ENCODE data around the gene HSD17B14.
"Not testable (repeated sequence)": the region's sequence is repeated elsewhere in the genome, so short reads cannot be mapped to it uniquely, and the experiment has no call there.

HSD17B14 gene

GRCh38 chr19:48854103-48854502 lies 17.8 kb upstream of the HSD17B14 start:
- Mint-ChIP-seq H3K27ac (no peak overlapping the region), H3K4me3 (no peak overlapping the region), H3K4me1 (ENCODE audit: low read depth) (peaks cover under 1% of the 10 kb centered on the region), H3K9me3 (no peaks in the 10 kb centered on the region), H3K27me3 (ENCODE audit: low read depth) (no peaks in the 10 kb centered on the region), H3K36me3 (ENCODE audit: low read depth) (no peaks in the 10 kb centered on the region)
- DNase-seq (ENCODE audit: low spot score) = no peak

- no peaks in the 10 kb centered on the region for H3K4me1 Mint-ChIP-seq (ENCODE audit: low read depth)
- no peak overlapping the region for H3K4me3 Mint-ChIP-seq
- no peak for DNase-seq (ENCODE audit: low spot score)
- no peaks in the 10 kb centered on the region for H3K36me3 Mint-ChIP-seq (ENCODE audit: low read depth)
- H3K27me3 Mint-ChIP-seq (ENCODE audit: low read depth) = no peaks in the 10 kb centered on the region
- no peaks in the 10 kb centered on the region for H3K9me3 Mint-ChIP-seq
- H3K27ac Mint-ChIP-seq = no peak overlapping the region
These were observed 17.2 kb upstream of the HSD17B14 start for GRCh38 chr19:48853483-48853882.

- H3K4me3 Mint-ChIP-seq = no peak overlapping the region
- H3K27ac Mint-ChIP-seq = no peak overlapping the region
- H3K36me3 Mint-ChIP-seq (ENCODE audit: low read depth) = no peaks in the 10 kb centered on the region
- no peak for DNase-seq (ENCODE audit: low spot score)
- no peaks in the 10 kb centered on the region for H3K27me3 Mint-ChIP-seq (ENCODE audit: low read depth)
- no peaks in the 10 kb centered on the region for H3K9me3 Mint-ChIP-seq
- H3K4me1 Mint-ChIP-seq (ENCODE audit: low read depth) = no peaks in the 10 kb centered on the region
These were observed 16.0 kb upstream of the HSD17B14 start for GRCh38 chr19:48852292-48852691.

DNA sequence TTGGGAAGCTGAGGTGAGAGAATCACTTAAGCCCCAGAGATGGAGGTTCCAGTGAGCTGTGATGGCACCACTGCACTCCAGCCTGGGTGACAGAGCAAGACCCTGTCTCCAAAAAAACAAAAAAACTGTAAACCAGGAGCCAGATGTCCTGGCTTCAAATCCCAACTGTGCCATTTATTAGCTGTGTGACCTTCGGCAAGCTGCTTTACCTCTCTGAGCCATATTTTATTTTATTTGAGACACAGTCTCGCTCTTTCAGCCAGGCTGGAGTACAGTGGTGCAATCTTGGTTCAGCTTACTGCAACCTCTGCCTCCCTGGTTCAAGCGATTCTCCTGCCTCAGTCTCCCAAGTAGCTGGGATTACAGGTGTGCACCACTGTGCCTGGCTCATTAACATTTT lies 10.4 kb upstream of the HSD17B14 start:
- not testable (repeated sequence) for H3K27me3 Mint-ChIP-seq (ENCODE audit: low read depth); DNase-seq (ENCODE audit: low spot score); H3K36me3 Mint-ChIP-seq (ENCODE audit: low read depth); H3K4me1 Mint-ChIP-seq (ENCODE audit: low read depth); H3K4me3 Mint-ChIP-seq; H3K9me3 Mint-ChIP-seq; H3K27ac Mint-ChIP-seq

DNA sequence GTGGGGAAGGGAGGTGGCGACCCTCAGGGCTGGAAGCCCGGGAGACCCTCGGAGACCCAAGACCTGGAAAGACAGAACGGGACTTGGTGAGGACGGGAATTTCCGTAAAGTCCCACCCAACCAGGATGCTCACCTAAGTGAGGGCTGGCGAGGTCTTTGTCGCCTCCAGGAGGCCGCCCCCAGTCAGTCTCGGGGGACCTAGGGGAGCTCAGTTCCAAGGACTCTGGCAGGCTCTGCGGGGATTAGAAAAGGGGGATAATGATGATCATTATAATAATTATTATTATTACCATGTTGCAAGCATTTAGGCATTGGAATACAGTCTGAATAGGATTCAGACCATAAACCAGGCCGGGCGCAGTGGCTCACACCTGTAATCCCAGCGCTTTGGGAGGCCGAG lies 9.1 kb upstream of the HSD17B14 start:
- no peak for DNase-seq (ENCODE audit: low spot score)
- Mint-ChIP-seq H3K27me3 (ENCODE audit: low read depth) (no peaks in the 10 kb centered on the region), H3K4me1 (ENCODE audit: low read depth) (no peaks in the 10 kb centered on the region), H3K27ac (no peak overlapping the region), H3K4me3 (no peak overlapping the region), H3K36me3 (ENCODE audit: low read depth) (no peaks in the 10 kb centered on the region), H3K9me3 (no peaks in the 10 kb centered on the region)

DNA sequence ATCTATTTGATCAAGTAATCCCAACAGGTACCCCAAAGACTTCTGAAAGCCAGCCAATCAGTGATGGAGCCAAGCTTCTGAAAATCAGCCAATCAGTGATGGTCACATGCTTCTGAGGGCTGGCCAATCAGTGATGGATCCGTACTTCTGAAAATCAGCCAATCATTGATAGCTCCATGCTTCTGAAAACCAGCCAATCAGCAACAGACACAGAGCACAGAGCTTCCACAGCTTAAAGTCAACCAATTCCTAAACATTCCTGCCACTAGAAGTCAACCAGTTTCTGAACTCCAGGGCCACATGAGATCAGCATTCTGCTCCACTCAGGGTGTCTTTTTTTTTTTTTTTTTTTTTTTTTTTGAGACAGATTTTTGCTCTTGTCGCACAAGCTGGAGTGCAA lies 8.2 kb upstream of the HSD17B14 start:
- H3K27ac Mint-ChIP-seq = no peak overlapping the region
- no peaks in the 10 kb centered on the region for H3K27me3 Mint-ChIP-seq (ENCODE audit: low read depth)
- no peak for DNase-seq (ENCODE audit: low spot score)
- H3K36me3 Mint-ChIP-seq (ENCODE audit: low read depth) = no peaks in the 10 kb centered on the region
- H3K4me3 Mint-ChIP-seq = no peak overlapping the region
- H3K9me3 Mint-ChIP-seq = no peaks in the 10 kb centered on the region
- H3K4me1 Mint-ChIP-seq (ENCODE audit: low read depth) = no peaks in the 10 kb centered on the region

- no peaks in the 10 kb centered on the region for H3K27me3 Mint-ChIP-seq (ENCODE audit: low read depth)
- no peaks in the 10 kb centered on the region for H3K4me1 Mint-ChIP-seq (ENCODE audit: low read depth)
- no peaks in the 10 kb centered on the region for H3K36me3 Mint-ChIP-seq (ENCODE audit: low read depth)
- H3K4me3 Mint-ChIP-seq = no peak overlapping the region
- no peak overlapping the region for H3K27ac Mint-ChIP-seq
- H3K9me3 Mint-ChIP-seq = no peaks in the 10 kb centered on the region
- DNase-seq (ENCODE audit: low spot score) = no peak
These were observed 6.5 kb upstream of the HSD17B14 start for GRCh38 chr19:48842789-48843162.

DNA sequence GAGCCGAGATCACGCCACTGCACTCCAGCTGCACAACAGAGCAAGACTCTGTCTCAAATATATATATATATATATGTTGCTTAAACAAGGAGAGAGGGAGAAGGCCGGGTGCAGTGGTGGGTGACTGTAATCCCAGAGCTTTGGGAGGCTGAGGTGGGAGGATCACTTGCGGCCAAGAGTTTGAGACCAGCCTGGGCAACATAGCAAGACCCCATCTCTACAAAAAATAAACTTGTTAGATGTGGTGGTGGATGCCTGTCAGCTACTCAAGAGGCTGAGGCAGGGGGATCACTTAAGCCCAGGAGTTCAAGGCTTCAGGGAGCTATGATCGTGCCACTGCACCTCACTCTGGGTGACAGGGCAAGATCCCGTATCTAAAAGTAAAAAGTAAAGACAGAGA lies 5.3 kb upstream of the HSD17B14 start:
- H3K9me3 Mint-ChIP-seq = no peaks in the 10 kb centered on the region
- peaks cover 2% of the 10 kb centered on the region for H3K27me3 Mint-ChIP-seq (ENCODE audit: low read depth)
- H3K4me1 Mint-ChIP-seq (ENCODE audit: low read depth) = peaks cover 6% of the 10 kb centered on the region
- DNase-seq (ENCODE audit: low spot score) = no peak
- no peak overlapping the region for H3K27ac Mint-ChIP-seq
- H3K4me3 Mint-ChIP-seq = no peak overlapping the region
- no peaks in the 10 kb centered on the region for H3K36me3 Mint-ChIP-seq (ENCODE audit: low read depth)

DNA sequence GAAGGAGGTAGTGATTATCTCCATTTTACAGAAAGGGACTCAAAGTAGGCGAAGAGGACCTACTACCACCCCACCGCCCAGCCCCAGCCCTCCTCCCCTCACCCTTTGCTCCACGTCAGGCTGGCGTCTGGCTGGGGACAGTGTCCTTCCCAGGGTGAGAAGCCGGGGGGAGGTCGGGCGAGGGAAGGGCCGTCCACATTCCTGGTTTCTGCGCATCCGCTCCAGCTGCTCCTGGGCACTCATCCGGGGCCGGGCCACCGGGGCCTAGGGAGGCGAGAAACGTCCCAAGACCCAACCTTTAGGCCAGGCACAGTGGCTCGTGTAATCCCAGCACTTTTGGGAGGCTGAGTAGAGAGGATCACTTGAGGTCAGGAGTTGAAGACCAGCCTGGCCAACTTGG lies 4.8 kb upstream of the HSD17B14 start:
- H3K27me3 Mint-ChIP-seq (ENCODE audit: low read depth) = peaks cover 2% of the 10 kb centered on the region
- peaks cover 9% of the 10 kb centered on the region for H3K4me1 Mint-ChIP-seq (ENCODE audit: low read depth)
- no peak overlapping the region for H3K27ac Mint-ChIP-seq
- DNase-seq (ENCODE audit: low spot score) = no peak
- H3K9me3 Mint-ChIP-seq = no peaks in the 10 kb centered on the region
- no peaks in the 10 kb centered on the region for H3K36me3 Mint-ChIP-seq (ENCODE audit: low read depth)
- no peak overlapping the region for H3K4me3 Mint-ChIP-seq

DNA sequence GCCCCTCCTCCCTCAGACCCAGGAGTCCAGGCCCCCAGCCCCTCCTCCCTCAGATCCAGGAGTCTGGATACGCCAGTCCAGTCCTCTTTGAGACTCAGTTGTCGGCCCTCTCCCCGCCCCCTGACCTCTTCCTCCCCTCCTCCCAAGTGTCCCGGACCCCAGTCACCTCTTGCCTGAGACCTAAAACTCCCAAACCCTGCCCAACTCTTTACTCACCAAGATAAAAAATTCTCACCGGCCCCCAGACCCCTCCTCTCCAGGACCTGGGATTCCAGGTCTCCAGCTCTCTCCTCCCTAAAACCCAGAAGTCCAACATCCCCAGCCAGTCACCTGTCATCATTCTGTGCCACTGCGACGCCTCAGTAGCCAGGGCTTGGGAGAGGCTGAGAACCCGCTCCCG lies 1.4 kb upstream of the HSD17B14 start:
- Mint-ChIP-seq H3K27me3 (ENCODE audit: low read depth) (peaks cover 2% of the 10 kb centered on the region), H3K27ac (peak overlapping the region; percentile 52), H3K36me3 (ENCODE audit: low read depth) (no peaks in the 10 kb centered on the region), H3K4me1 (ENCODE audit: low read depth) (peaks cover 14% of the 10 kb centered on the region), H3K9me3 (no peaks in the 10 kb centered on the region), H3K4me3 (no peak overlapping the region)
- DNase-seq (ENCODE audit: low spot score) = no peak

DNA sequence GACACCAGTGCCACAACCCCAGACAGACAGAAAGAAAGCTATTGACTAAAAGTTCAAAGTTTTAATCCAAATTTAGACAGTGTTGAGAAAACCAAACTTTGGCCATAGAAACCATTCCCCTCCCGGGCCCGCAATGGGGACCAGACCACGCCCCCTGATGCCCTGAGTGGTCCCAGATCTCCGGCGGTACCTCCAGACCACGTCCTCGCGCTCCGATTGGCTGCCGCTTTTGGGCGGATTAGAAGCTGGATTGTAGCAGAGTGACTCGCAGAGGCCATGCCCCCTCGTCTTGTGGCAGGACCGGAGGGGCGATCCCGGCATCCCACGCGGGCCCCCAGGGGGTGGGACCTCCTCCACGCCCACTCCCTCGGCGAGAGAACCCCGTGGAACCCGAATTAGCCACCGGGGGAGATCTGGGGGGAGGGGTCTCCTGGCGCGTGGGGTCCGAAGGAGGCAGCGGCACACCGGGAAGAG lies 797 bp upstream of the HSD17B14 start:
- H3K27ac Mint-ChIP-seq = peak overlapping the region; percentile 6
- peaks cover 14% of the 10 kb centered on the region for H3K4me1 Mint-ChIP-seq (ENCODE audit: low read depth)
- no peaks in the 10 kb centered on the region for H3K36me3 Mint-ChIP-seq (ENCODE audit: low read depth)
- H3K27me3 Mint-ChIP-seq (ENCODE audit: low read depth) = peaks cover 2% of the 10 kb centered on the region
- peak overlapping the region; percentile 91 for H3K4me3 Mint-ChIP-seq
- DNase-seq (ENCODE audit: low spot score) = peak; percentile 76
- no peaks in the 10 kb centered on the region for H3K9me3 Mint-ChIP-seq

DNA sequence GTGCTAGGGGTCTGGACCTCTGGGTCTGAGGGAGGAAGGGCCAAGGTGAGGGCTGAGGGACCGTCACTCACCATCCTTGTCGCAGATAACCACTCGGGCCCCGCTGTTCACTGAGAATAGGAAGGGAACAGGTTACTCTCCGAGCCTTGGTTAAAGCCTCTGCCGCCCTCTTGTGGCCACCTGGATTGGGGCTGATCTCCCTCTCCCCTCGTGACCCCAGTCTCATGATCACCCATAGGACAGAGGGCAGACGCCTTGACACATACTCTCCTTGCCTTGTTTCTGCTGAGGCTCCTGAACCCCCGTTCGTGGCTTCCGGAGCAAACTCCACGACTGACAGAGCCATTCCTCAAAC lies 580 bp downstream of the HSD17B14 start:
- peak overlapping the region; percentile 91 for H3K4me3 Mint-ChIP-seq
- H3K36me3 Mint-ChIP-seq (ENCODE audit: low read depth) = no peaks in the 10 kb centered on the region
- peak; percentile 87 for DNase-seq (ENCODE audit: low spot score)
- peaks cover 14% of the 10 kb centered on the region for H3K4me1 Mint-ChIP-seq (ENCODE audit: low read depth)
- H3K9me3 Mint-ChIP-seq = no peaks in the 10 kb centered on the region
- peak overlapping the region; percentile 87 for H3K27ac Mint-ChIP-seq
- peaks cover 2% of the 10 kb centered on the region for H3K27me3 Mint-ChIP-seq (ENCODE audit: low read depth)

DNA sequence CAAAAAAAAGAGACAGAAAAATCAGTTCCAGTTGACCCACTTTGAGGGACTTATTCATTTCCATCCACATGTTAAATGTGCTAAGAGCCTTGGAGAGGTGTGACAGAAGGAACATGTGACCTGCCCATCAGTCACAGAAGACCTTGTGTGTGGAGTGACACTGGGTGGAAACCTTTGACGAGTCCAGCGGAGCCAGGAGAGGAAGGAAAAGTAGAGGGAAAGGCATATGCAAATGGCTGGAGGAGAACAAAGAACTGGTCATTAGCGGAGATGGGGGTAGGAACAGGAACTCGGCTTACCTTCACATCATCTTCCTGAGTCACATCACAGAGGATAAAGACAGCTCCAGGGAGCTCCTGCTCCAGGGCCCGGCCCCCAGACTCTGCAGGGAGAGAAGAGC lies 2.3 kb downstream of the HSD17B14 start:
- Mint-ChIP-seq H3K4me3 (peak overlapping the region; percentile 63), H3K27ac (peak overlapping the region; percentile 72), H3K4me1 (ENCODE audit: low read depth) (peaks cover 14% of the 10 kb centered on the region), H3K9me3 (no peaks in the 10 kb centered on the region), H3K27me3 (ENCODE audit: low read depth) (peaks cover 2% of the 10 kb centered on the region), H3K36me3 (ENCODE audit: low read depth) (no peaks in the 10 kb centered on the region)
- no peak for DNase-seq (ENCODE audit: low spot score)

GRCh38 chr19:48833049-48833448 lies 3.2 kb downstream of the HSD17B14 start:
- H3K4me3 Mint-ChIP-seq = no peak overlapping the region

GRCh38 chr19:48830965-48831364 lies 5.3 kb downstream of the HSD17B14 start:
- Mint-ChIP-seq H3K4me3 (no peak overlapping the region), H3K4me1 (ENCODE audit: low read depth) (peaks cover 4% of the 10 kb centered on the region), H3K36me3 (ENCODE audit: low read depth) (no peaks in the 10 kb centered on the region), H3K27me3 (ENCODE audit: low read depth) (no peaks in the 10 kb centered on the region), H3K9me3 (no peaks in the 10 kb centered on the region), H3K27ac (no peak overlapping the region)
- DNase-seq (ENCODE audit: low spot score) = no peak

More at GRCh38 chr19:48833049-48833448, 3.2 kb downstream of the HSD17B14 start:
- Mint-ChIP-seq H3K27ac (no peak overlapping the region), H3K36me3 (ENCODE audit: low read depth) (no peaks in the 10 kb centered on the region), H3K4me1 (ENCODE audit: low read depth) (peaks cover 14% of the 10 kb centered on the region), H3K9me3 (no peaks in the 10 kb centered on the region), H3K27me3 (ENCODE audit: low read depth) (peaks cover 2% of the 10 kb centered on the region)
- DNase-seq (ENCODE audit: low spot score) = no peak

All from T-helper 2 cell treated with Interferon-gamma antibody and Interleukin-4, amounts not matched to agents 5 μg/mL and 100 μg/mL, for 36 hours (primary cell).